ENCODE measurements around the gene SNX11.
"Not testable (repeated sequence)": the region's sequence is repeated elsewhere in the genome, so short reads cannot be mapped to it uniquely, and the experiment has no call there.

The SNX11 gene

GRCh38 chr17:48074322-48075081, 33.1 kb upstream of the SNX11 start:
- Mint-ChIP-seq H3K36me3 (peaks cover 76% of the 10 kb centered on the region), H3K4me3 (no peak overlapping the region), H3K9me3 (no peaks in the 10 kb centered on the region), H3K27ac (no peak overlapping the region), H3K4me1 (no peaks in the 10 kb centered on the region)
- ATAC-seq (peak; percentile 82), DNase-seq (ENCODE audit: low spot score in 2 of 2) (peak; percentile 60 to 83)

DNA sequence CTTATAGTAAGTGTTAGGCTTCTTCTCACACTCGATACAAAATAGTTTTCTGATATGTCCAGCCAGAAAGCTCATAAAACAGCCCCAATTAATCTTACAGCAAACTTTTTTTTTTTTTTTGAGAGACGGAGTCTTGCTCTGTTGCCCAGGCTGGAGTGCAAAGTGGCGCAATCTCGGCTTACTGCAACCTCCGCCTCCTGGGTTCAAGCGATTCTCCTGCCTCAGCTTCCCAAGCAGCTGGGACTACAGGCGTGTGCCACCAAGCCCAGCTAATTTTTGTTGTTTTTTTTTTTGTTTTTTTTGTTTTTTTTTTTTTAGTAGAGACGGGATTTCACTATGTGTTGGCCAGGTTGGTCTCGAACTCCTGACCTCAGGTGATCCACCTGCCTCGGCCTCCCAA, 30.4 kb upstream of the SNX11 start:
- not testable (repeated sequence) for ATAC-seq; DNase-seq (ENCODE audit: low spot score in 2 of 2); H3K9me3 Mint-ChIP-seq; H3K27ac Mint-ChIP-seq; H3K4me1 Mint-ChIP-seq; H3K4me3 Mint-ChIP-seq
- H3K36me3 Mint-ChIP-seq: peaks cover 50% of the 10 kb centered on the region

DNA sequence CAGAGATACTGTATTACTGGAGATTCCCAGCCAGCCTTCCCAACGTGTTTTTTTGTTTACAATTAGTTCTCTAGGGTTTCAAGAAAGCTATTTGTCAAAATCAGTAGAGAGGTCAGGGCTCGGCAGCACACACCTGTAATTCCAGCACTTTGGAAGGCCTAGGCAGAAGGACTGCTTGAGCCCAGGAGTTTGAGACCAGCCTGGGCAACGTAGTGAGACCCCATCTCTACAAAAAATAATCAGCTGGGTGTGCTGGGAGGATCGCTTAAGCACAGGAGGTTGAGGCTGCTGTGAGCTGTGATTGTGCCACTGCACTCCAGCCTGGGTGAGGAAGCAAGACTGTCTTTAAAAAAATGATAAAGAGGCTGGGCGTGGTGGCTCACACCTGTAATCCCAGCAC, 25.7 kb upstream of the SNX11 start:
- Mint-ChIP-seq H3K4me3 (no peak overlapping the region), H3K36me3 (peaks cover 3% of the 10 kb centered on the region), H3K4me1 (no peaks in the 10 kb centered on the region), H3K9me3 (no peaks in the 10 kb centered on the region), H3K27ac (no peak overlapping the region)
- no peak for ATAC-seq
- no peak for DNase-seq (ENCODE audit: low spot score in 2 of 2)

DNA sequence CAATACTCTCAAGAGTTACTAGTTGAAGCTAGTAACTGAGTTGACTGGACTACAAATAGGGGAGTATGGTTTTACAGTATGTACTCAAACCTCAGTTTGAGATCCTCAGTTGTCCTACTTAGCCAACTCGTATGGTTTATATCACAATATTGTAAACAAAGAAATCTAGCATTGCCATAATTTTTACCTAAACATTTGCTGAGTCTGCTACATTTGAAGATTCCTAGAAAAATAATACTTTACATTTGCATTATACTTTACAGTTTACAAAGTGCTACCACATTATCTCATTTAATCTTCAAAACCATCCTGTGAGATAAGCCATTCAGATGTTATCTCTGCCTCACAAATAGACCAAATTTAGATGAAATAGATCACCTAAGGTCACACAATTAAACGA, 22.6 kb upstream of the SNX11 start:
- Mint-ChIP-seq H3K9me3 (no peaks in the 10 kb centered on the region), H3K36me3 (no peaks in the 10 kb centered on the region), H3K4me1 (no peaks in the 10 kb centered on the region), H3K27ac (no peak overlapping the region), H3K4me3 (no peak overlapping the region)
- DNase-seq (ENCODE audit: low spot score in 2 of 2): no peak
- ATAC-seq: no peak

GRCh38 chr17:48093341-48094045, 14.1 kb upstream of the SNX11 start:
- Mint-ChIP-seq H3K27ac (no peak overlapping the region), H3K4me1 (no peaks in the 10 kb centered on the region), H3K4me3 (no peak overlapping the region), H3K36me3 (peaks cover 32% of the 10 kb centered on the region), H3K9me3 (no peaks in the 10 kb centered on the region)
- ATAC-seq (no peak), DNase-seq (ENCODE audit: low spot score in 2 of 2) (no peak)

GRCh38 chr17:48095611-48096010, 12.0 kb upstream of the SNX11 start:
- Mint-ChIP-seq H3K9me3 (no peaks in the 10 kb centered on the region), H3K4me1 (peaks cover 8% of the 10 kb centered on the region), H3K4me3 (no peak overlapping the region), H3K27ac (no peak overlapping the region), H3K36me3 (peaks cover 32% of the 10 kb centered on the region)
- ATAC-seq (no peak), DNase-seq (ENCODE audit: low spot score in 2 of 2) (no peak)

GRCh38 chr17:48100160-48100559, 7.4 kb upstream of the SNX11 start:
- peak overlapping the region; percentile 93 for H3K27ac Mint-ChIP-seq
- H3K4me1 Mint-ChIP-seq: peaks cover 37% of the 10 kb centered on the region
- ATAC-seq (no peak), DNase-seq (ENCODE audit: low spot score in 2 of 2) (no peak)
- peaks cover 3% of the 10 kb centered on the region for H3K9me3 Mint-ChIP-seq
- H3K36me3 Mint-ChIP-seq: peaks cover 11% of the 10 kb centered on the region
- H3K4me3 Mint-ChIP-seq: peak overlapping the region; percentile 99

GRCh38 chr17:48100591-48101011, 7.0 kb upstream of the SNX11 start:
- DNase-seq (ENCODE audit: low spot score in 2 of 2) (peak in 1 of 2 donors; percentile 11), ATAC-seq (no peak)
- H3K36me3 Mint-ChIP-seq: peaks cover 11% of the 10 kb centered on the region
- peak overlapping the region; percentile 93 for H3K27ac Mint-ChIP-seq
- peaks cover 37% of the 10 kb centered on the region for H3K4me1 Mint-ChIP-seq
- H3K4me3 Mint-ChIP-seq: peak overlapping the region; percentile 99
- H3K9me3 Mint-ChIP-seq: peaks cover 3% of the 10 kb centered on the region

DNA sequence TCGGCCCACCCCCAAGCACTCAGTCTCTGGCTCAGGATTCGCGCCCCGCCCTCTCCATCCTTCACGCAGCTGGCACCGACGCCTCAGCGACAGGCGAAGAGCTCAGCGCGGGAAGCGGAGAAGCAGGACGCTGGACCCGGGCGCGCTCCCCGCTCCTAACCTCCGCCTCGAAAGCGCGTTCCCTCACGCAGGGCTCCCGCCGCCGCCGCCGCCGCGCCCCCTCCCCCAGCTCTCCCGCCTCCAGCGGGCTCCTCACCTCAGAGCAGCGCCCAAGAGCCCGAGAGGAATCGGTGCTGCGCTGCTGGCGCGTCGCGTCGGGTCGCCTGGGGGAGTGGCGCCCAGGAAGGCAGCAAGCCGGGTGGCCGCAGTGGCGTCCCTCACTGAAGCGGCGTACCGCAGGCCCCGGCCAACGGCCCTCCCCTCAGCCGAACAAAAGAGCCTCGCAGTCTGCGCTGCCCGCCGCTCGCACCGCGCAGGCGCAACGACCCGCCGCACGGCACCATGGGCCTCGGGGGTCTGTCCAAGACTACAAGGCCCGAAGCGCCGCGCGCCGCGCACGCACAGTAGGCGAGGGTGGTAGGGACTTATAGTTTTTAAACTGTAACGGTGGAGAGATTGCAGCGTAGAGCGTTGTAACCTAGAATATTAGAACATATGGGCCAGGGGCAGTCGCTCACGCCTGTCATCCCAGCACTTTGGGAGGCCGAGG, 6.4 kb upstream of the SNX11 start, which contains the start of gene CBX1:
Gene CBX1, minus strand, starts transcription at position 467 of the 709 bp plus-strand sequence. CDS start 24,474 bp downstream, outside the sequence.
- peaks cover 37% of the 10 kb centered on the region for H3K4me1 Mint-ChIP-seq
- peaks cover 3% of the 10 kb centered on the region for H3K9me3 Mint-ChIP-seq
- H3K27ac Mint-ChIP-seq: peak within 1 kb of the TSS; percentile 93
- ATAC-seq (peak; percentile 98), DNase-seq (ENCODE audit: low spot score in 2 of 2) (peak; percentile 90 to 96)
- H3K36me3 Mint-ChIP-seq: peaks cover 11% of the 10 kb centered on the region
- H3K4me3 Mint-ChIP-seq: peak within 1 kb of the TSS; percentile 99

- Mint-ChIP-seq H3K4me3 (peak overlapping the region; percentile 99), H3K4me1 (peaks cover 45% of the 10 kb centered on the region), H3K9me3 (peaks cover 3% of the 10 kb centered on the region), H3K27ac (peak overlapping the region; percentile 93), H3K36me3 (peaks cover 15% of the 10 kb centered on the region)
- DNase-seq (ENCODE audit: low spot score in 2 of 2) (no peak), ATAC-seq (no peak)
Measured at GRCh38 chr17:48102043-48102750, 5.4 kb upstream of the SNX11 start.

DNA sequence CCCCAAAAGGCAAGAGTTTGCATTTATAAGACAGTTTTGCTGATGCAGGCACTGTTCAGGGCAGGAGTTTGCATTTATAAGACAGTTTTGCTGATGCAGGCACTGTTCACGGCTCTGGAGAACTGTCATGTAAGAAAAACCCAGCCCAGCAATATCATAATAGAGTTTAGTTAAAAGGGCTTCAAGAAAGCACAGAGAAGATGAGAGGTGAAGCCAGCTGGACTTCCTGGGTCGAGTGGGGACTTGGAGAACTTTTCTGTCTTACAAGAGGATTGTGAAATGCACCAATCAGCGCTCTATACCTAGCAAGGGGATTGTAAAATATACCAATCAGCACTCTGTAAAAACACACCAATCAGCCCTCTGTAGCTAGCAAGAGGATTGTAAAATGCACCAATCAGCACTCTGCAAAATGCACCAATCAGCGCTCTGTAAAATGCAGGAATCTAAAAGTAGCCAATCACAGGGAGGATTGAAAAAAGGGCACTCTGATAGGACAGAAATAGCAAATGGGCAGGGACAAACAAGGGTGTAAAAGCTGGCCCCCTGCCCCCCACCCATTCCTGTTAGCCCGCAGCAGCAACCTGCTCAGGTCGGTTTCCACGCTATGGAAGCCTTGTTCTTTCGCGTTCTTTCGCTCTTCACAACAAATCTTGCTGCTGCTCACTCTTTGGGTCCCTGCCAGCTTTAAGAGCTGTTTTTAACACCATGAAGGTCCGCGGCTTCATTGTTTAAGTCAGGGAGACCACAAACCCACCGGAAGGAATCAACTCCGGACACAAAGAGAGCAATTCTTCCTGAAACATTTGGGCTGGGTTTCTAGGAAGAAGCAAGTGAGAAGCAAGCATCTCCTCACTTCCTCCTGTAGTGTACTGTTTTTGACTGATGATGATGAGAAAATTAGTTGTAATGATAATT, 4.5 kb upstream of the SNX11 start:
- H3K4me3 Mint-ChIP-seq: peak overlapping the region; percentile 99

GRCh38 chr17:48104440-48104839, 3.1 kb upstream of the SNX11 start:
- H3K4me3 Mint-ChIP-seq: no peak overlapping the region
- peaks cover 26% of the 10 kb centered on the region for H3K36me3 Mint-ChIP-seq
- DNase-seq (ENCODE audit: low spot score in 2 of 2): no peak
- no peak for ATAC-seq
- H3K4me1 Mint-ChIP-seq: peaks cover 64% of the 10 kb centered on the region
- H3K9me3 Mint-ChIP-seq: peaks cover 3% of the 10 kb centered on the region
- H3K27ac Mint-ChIP-seq: no peak overlapping the region

More for the DNA sequence above, 4.5 kb upstream of the SNX11 start:
- Mint-ChIP-seq H3K27ac (peak overlapping the region; percentile 52), H3K9me3 (peaks cover 3% of the 10 kb centered on the region), H3K36me3 (peaks cover 24% of the 10 kb centered on the region), H3K4me1 (peaks cover 54% of the 10 kb centered on the region)
- DNase-seq (ENCODE audit: low spot score in 2 of 2): peak in 1 of 2 donors; percentile 58
- no peak for ATAC-seq

DNA sequence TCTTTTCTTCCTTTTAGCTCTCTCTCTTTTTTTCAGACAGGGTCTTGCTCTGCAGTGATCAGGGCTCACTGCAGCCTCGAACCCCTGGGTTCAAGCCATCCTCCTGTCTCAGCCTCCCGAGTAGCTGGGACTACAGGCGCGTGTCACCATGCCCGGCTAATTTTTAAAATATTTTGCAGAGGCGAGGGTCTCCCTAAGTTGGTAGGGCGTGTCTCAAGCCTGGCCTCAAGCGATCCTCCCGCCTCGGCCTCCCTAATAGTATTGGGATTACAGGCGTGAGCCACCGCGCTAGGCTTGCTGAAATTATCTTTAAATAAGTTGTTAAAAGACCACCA, 797 bp upstream of the SNX11 start:
- peaks cover 32% of the 10 kb centered on the region for H3K36me3 Mint-ChIP-seq

GRCh38 chr17:48110761-48111160, 3.2 kb downstream of the SNX11 start:
- H3K4me3 Mint-ChIP-seq: peak overlapping the region; percentile 33
- no peak for DNase-seq (ENCODE audit: low spot score in 2 of 2)
- no peak for ATAC-seq
- no peaks in the 10 kb centered on the region for H3K9me3 Mint-ChIP-seq
- H3K36me3 Mint-ChIP-seq: peaks cover 72% of the 10 kb centered on the region
- H3K4me1 Mint-ChIP-seq: peaks cover 63% of the 10 kb centered on the region
- peak overlapping the region; percentile 91 for H3K27ac Mint-ChIP-seq

More for the DNA sequence above, 797 bp upstream of the SNX11 start:
- Mint-ChIP-seq H3K9me3 (peaks cover 3% of the 10 kb centered on the region), H3K4me3 (peak overlapping the region; percentile 89), H3K4me1 (peaks cover 64% of the 10 kb centered on the region), H3K27ac (peak overlapping the region; percentile 97)
- DNase-seq (ENCODE audit: low spot score in 2 of 2): no peak
- ATAC-seq: no peak
